Right ventricle myocardium superior (tissue), 1 donor: ENCODE results near the gene CCBE1. TPM values are rescaled to one million over a fixed set of nuclear protein-coding genes. Genes with fewer than 3 reads are reported as not detected.
"Not testable (repeated sequence)": the region's sequence is repeated elsewhere in the genome, so short reads cannot be mapped to it uniquely, and the experiment has no call there.

Source experiments
- ATAC-seq: fragments of 200-7000 bp; cut with Tn5 transposase; one replicate; pipeline ENCODE4 v1.9.1; 2020; ENCODE audit warnings: mild to moderate bottlenecking; ENCODE audit not compliant: poor library complexity
- DNase-seq: peaks from one replicate; pipeline ENCODE4 v3.0.0-alpha.2; 2020
- intact Hi-C: fragments of 100-400 bp; cut with DNase I; formaldehyde crosslinking; loops from one replicate; pipeline ENCODE4 v1.11.2; 2022
- total RNA-seq: library from RNA; stranded (reverse); fragmentation: NEBNext Ultra II Directional; extraction: Animal tissue kit (Norgen Biotek cat#: 25700); gene quantifications from one replicate; pipeline ENCODE4 v1.2.1, GENCODE V29; 2021
- donor health status: DM: no; HTN: yes; CAD: no; lungs with severe emphysema.

Gene CCBE1
- total RNA-seq, 1 donor from 2014 or later, result 3.9 TPM

- DNase-seq (no peak), ATAC-seq (no peak)
- intact Hi-C loops, result no loop called here
Measured at GRCh38 chr18:59664329-59664728, 32.9 kb downstream of the CCBE1 start.

GRCh38 chr18:59663096-59663495 lies 34.1 kb downstream of the CCBE1 start:
- intact Hi-C loops, result no loop called here
- DNase-seq, result no peak
- ATAC-seq, result no peak

DNA sequence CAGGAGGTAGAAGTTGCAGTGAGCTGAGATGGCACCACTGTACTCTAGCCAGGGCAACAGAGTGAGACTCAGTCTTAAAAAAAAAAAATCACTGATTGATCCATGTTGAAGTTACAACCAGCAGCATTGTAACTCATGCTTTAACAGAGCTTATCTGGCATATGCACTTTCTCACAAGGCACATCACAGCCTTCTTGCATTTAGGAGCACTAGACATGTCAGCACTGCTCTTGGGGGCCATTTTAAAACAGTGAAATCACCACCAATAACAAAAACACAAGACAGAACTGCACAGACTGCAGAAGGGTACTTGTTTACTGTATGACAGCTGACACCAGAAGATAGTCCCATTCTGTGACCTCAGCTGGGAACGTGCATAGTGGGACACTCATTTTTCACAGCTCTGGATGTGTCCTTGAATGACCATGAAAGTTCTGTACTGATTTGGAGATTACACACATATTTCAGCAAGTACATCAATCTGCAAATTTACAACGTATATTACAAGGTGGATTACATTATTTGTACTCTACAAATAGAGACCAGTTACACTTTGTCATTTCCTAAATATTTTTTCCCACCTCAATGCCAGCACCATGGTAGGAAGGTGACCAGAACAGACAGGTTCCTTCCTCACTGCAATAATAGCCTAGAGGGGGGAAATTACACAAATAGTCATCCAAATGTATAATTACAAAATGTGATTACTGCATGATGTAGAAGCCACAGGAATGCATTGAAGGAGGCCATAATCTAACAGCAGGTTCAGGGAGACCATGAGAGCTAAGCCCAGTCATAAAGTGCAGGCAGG lies 35.1 kb downstream of the CCBE1 start:
- no peak for DNase-seq
- intact Hi-C loops, result no loop called here
- no peak for ATAC-seq

GRCh38 chr18:59660786-59661743 lies 36.2 kb downstream of the CCBE1 start:
- no peak for ATAC-seq
- no peak for DNase-seq
- intact Hi-C loops, result no loop called here

DNA sequence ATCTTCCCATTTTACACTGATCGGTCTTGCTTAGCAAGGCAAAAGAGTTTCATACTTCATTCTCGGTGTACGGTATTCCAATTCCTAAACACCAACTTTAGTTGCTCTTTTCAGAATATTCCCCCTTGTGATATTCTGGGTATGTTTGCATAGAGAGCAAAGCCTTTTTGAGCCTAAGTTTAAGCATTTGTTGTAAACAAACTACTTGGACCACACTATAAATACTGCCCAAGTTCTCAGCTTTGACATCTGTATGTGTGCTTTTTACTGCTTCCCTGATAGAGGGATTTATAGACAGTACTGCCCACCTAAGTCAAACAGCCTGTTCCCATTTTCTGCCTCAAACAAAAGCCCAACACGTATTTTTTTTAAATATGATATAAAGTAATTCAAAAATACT lies 36.9 kb downstream of the CCBE1 start:
- DNase-seq (no peak), ATAC-seq (no peak)
- intact Hi-C loops, result no loop called here

DNA sequence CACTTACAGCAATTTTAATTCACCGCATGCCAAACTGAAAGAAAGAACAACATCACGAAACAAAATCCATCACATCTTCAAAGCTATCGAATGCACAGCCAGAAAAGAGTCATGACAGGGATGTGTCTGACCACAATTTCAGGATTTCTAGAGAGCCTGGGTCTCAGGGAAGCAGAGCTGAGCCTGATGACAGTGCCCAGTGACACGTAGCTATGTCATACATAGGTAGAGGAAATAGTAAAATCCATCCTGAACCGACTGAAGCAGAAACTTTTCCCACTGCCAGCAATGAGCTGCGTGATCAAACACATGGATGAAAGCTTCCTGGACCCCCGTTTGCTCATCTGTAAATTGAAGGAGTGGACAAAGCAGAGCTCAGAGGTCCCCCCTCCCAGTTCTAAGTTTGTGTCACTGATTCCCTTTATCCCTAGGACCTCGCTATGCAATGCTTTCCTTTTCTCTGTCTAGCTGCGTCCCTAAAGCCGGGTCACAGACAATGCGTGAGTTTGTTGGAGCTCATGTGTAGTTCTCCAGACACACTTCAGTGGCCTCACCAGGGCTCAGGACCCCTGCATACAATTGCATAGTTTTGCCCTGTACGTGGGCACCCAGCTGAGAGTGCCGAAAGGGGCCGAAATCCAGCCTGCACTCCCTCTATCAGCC lies 37.6 kb downstream of the CCBE1 start:
- ATAC-seq (no peak), DNase-seq (no peak)
- intact Hi-C loops, result no loop called here

- intact Hi-C loops, result no loop called here
- DNase-seq (no peak), ATAC-seq (no peak)
Measured at GRCh38 chr18:59658941-59659340, 38.3 kb downstream of the CCBE1 start.

DNA sequence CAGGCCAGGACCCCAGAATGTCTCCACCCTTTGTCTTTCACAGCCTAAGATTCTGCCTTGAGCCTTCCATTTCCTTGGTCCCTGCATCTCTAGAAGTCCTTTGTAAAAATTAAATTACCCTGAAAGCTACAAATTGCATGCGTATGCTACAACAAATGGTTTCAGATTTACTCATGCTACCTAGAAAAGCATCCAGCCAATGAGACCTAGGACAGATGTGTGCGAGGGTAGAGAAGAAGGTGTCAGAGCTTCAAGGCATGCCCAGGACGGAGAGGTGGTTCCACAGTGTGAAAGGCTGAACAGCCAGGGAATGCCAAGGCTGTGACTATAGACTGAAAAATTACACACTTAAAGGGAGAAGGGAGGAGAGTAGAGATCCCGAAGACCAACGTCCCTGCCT lies 40.2 kb downstream of the CCBE1 start:
- no peak for ATAC-seq
- intact Hi-C loops, result no loop called here
- DNase-seq, result no peak

GRCh38 chr18:59656373-59656887 lies 40.8 kb downstream of the CCBE1 start:
- DNase-seq, result no peak
- intact Hi-C loops, result no loop called here
- ATAC-seq, result no peak

- ATAC-seq, result no peak
- no peak for DNase-seq
- intact Hi-C loops, result no loop called here
Measured at GRCh38 chr18:59655676-59656075, 41.5 kb downstream of the CCBE1 start.

DNA sequence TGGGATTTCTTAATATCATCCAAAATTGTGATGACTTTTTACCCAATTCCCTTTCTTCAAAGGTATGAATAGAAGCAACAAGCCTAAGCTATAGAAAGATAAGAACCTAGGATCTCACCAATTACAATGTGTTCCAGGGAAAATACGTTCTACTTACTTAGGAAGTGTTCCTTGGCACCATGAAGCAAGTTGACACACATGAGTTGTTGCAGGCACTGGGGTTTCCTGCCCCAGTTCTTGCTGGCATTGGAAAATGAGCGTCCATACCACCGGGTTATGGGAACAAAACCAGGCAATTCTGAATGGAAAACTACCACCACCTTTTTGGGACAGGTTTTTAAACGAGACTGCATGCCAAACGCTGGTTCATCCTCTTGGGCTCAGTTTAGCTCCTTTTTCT lies 46.2 kb downstream of the CCBE1 start:
- intact Hi-C loops, result no loop called here
- ATAC-seq, result no peak

GRCh38 chr18:59650266-59650820 lies 46.9 kb downstream of the CCBE1 start:
- no peak for DNase-seq
- intact Hi-C loops, result no loop called here
- ATAC-seq, result no peak

More for the DNA sequence above, 46.2 kb downstream of the CCBE1 start:
- no peak for DNase-seq

DNA sequence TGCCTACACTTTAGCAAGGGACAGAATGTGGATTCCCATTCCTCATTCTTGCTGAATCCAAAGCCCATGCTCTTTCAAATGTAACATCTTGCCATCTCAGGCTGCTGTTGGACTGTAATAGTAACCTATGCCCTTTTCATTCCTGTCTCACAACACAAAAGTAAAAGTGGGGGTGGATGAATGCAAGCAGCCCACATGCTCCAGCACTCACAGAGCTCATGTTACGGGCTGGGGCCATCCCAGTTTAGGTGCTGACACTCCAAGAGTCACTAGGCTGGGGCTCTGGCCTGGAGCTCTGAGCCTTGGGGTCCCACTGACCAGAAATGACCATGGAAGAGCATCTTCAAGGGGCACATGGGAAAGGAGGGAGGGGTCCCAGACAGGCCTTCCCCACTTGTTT lies 47.6 kb downstream of the CCBE1 start:
- no peak for DNase-seq
- intact Hi-C loops, result no loop called here
- no peak for ATAC-seq

DNA sequence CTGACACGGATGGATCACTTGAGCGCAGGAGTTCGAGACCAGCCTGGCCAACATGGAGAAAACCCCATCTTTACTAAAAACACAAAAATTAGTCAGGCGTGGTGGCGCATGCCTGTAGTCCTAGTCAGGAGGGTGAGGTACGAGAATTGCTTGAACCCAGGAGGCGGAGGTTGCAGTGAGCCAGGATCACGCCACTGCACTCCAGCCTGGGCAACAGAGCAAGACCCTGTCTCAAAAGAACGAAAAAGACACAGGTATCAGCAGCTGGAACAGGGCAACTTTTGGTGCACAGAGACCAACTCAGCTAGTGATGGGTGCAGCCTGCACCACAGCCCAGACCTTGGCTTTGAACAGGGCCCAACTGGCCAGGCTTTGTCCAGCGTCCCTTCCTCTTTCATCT lies 48.8 kb downstream of the CCBE1 start:
- intact Hi-C loops, DNase-seq, ATAC-seq: not testable (repeated sequence)

GRCh38 chr18:59646963-59647307 lies 50.3 kb downstream of the CCBE1 start:
- intact Hi-C loops, result no loop called here
- ATAC-seq (no peak), DNase-seq (no peak)

- no peak for DNase-seq
- no peak for ATAC-seq
- intact Hi-C loops, result no loop called here
Measured at GRCh38 chr18:59646228-59646962, 50.8 kb downstream of the CCBE1 start.

DNA sequence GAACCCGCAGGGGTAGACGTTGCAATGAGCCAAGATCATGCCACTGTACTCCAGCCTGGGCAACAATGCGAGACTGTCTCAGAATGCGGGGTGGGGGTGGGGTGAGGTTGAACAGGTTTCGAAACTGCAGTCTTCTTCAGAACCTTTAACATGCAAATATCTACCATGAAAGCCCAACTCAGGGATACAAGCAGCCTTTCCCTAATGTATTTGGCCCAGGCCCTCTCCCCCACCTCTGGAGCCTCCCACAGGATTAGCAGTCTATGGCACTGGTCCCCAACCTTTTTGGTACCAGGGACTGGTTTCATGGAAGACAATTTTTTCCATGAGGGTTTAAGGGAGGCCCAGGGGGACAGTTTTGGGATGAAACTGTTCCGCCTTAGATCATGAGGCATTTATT lies 53.5 kb downstream of the CCBE1 start:
- DNase-seq (no peak), ATAC-seq (no peak)
- intact Hi-C loops, result no loop called here

DNA sequence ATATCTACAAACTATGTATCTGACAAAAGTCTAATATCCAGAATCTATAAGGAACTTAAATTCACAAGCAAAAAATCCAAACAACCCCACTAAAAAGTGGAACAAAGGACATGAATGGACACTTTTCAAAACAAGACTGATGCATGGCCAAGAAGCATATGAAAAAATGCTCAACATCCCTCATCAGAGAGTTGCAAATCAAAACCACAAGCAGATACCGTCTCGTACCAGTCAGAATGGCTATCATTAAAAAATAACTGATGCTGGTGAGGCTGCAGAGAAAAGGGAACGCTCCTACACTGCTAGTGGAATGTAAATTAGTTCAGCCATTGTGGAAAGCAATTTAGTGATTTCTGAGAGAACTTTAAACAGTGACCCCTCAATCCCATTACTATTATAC lies 56.5 kb downstream of the CCBE1 start:
- ATAC-seq, result no peak
- DNase-seq, result no peak
- intact Hi-C loops, result no loop called here
